ENCODE measurements around the gene OR6C3.
"Not testable (repeated sequence)": the region's sequence is repeated elsewhere in the genome, so short reads cannot be mapped to it uniquely, and the experiment has no call there.

The OR6C3 gene

GRCh38 chr12:55330446-55330845 is at the start of gene OR6C3:
TSS of gene OR6C3 (plus strand) at chr12:55330746. CDS start at chr12:55331701, 955 bp downstream.
- peaks cover 5% of the 10 kb centered on the region for H3K4me1 ChIP-seq (ENCODE audit: insufficient read depth, low read length)
- no peaks in the 10 kb centered on the region for H3K36me3 ChIP-seq (ENCODE audit: insufficient read depth, low read length)
- H2AFZ ChIP-seq (ENCODE audit: low read depth, low read length) = no peak within 1 kb of the TSS
- no peaks in the 10 kb centered on the region for H3K27me3 ChIP-seq (ENCODE audit: insufficient read depth, low read length)
- no peaks in the 10 kb centered on the region for H3K9me3 ChIP-seq (ENCODE audit: low read length)
- no peak within 1 kb of the TSS for H3K4me3 ChIP-seq (ENCODE audit: low read length)

DNA sequence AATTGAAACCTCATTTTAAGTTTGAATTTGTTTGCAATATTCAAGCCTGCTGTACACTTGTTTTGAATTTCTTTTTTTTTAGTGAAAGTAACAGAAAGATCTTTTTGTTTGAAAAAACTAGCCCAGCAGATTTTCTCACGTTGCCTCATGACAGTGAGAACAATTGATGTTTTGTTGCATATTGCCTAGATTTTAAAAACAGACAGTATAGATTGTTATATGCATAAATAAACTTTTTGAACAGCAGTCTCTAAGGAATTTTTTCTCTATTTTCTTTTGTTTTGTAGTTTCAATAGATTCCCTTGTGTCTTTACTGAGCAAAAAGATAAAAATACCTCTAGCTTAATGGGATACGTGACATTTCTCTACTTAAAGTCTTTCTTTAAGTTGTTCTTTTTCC is 49.6 kb upstream of the OR6C3 start:
- Histone ChIP-seq H2AFZ (ENCODE audit: low read depth, low read length) (no peak overlapping the region), H3K36me3 (ENCODE audit: insufficient read depth, low read length) (no peaks in the 10 kb centered on the region), H3K4me1 (ENCODE audit: insufficient read depth, low read length) (peaks cover 2% of the 10 kb centered on the region), H3K4me3 (ENCODE audit: low read length) (no peak overlapping the region), H3K27me3 (ENCODE audit: insufficient read depth, low read length) (no peaks in the 10 kb centered on the region), H3K9me3 (ENCODE audit: low read length) (no peaks in the 10 kb centered on the region)

DNA sequence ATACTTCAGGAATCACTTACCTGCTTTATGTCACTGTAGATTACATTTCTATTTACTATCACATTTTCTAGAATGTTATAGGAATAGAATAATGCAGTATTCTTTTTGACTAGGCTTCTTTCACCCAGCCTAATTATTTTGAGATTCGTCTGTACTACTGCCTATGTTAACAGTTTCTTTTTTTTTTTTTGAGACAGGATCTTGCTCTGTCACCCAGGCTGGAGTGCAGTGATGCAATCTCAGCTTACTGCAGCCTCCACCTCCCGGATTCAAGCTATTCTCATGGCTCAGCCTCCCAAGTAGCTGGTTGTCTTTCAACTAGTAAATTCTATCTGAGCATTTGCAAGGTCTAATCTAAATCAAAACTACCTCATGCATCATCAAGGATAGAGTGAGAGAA is 40.5 kb upstream of the OR6C3 start:
- no peaks in the 10 kb centered on the region for H3K9me3 ChIP-seq (ENCODE audit: low read length)
- no peak overlapping the region for H3K4me3 ChIP-seq (ENCODE audit: low read length)
- H3K27me3 ChIP-seq (ENCODE audit: insufficient read depth, low read length) = no peaks in the 10 kb centered on the region
- no peaks in the 10 kb centered on the region for H3K36me3 ChIP-seq (ENCODE audit: insufficient read depth, low read length)
- no peaks in the 10 kb centered on the region for H3K4me1 ChIP-seq (ENCODE audit: insufficient read depth, low read length)
- no peak overlapping the region for H2AFZ ChIP-seq (ENCODE audit: low read depth, low read length)

DNA sequence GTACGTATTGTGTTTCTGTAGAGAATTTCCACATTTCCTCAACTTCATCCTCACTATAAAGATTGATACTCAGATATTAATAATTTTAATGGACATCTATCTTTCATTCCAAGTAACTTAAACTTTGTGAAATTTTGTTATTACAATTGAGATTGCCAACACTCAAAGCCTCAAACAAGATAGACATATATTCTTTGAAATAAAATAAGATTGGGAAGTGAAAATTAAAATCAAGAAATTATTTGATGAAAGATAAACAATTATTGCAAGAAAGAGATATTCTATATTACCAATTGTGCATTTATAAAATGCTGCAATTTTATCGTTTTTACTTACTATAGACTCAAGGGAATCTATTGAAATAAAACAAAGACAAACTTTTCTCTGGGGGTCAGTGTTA is 34.1 kb upstream of the OR6C3 start, which contains the start of gene OR6C6:
OR6C6 (minus strand) TSS at position 101 of the 400 bp plus-strand sequence. CDS start 1,337 bp downstream, outside the sequence.
- Histone ChIP-seq H3K9me3 (ENCODE audit: low read length) (no peaks in the 10 kb centered on the region), H3K4me3 (ENCODE audit: low read length) (no peak within 1 kb of the TSS), H2AFZ (ENCODE audit: low read depth, low read length) (no peak within 1 kb of the TSS), H3K36me3 (ENCODE audit: insufficient read depth, low read length) (no peaks in the 10 kb centered on the region), H3K27me3 (ENCODE audit: insufficient read depth, low read length) (no peaks in the 10 kb centered on the region), H3K4me1 (ENCODE audit: insufficient read depth, low read length) (no peaks in the 10 kb centered on the region)

DNA sequence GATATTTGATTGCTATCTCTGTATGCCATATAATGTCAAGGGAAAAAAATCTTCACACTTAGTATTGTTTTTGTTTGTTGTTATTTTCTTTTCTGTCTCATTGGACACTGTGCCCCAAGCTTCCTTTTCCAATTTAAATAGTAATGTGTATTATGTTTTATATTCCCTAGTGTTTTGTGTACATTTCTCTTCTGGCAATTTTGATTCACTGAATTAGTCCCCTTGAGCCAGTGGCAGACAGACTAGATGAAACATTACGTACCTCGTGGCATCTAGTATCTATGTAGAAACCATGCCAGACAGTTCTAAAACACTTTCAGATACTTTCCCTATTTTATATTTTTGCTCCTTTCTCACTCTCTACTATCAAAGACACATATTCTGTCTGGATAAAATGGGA is 16.5 kb upstream of the OR6C3 start, which contains the start of gene OR6C1:
OR6C1 (plus strand) TSS at position 301 of the 400 bp plus-strand sequence. CDS start 6,257 bp downstream, outside the sequence.
- Histone ChIP-seq H3K9me3 (ENCODE audit: low read length) (no peaks in the 10 kb centered on the region), H3K27me3 (ENCODE audit: insufficient read depth, low read length) (no peaks in the 10 kb centered on the region), H3K4me1 (ENCODE audit: insufficient read depth, low read length) (no peaks in the 10 kb centered on the region), H2AFZ (ENCODE audit: low read depth, low read length) (no peak within 1 kb of the TSS), H3K36me3 (ENCODE audit: insufficient read depth, low read length) (no peaks in the 10 kb centered on the region), H3K4me3 (ENCODE audit: low read length) (no peak within 1 kb of the TSS)

DNA sequence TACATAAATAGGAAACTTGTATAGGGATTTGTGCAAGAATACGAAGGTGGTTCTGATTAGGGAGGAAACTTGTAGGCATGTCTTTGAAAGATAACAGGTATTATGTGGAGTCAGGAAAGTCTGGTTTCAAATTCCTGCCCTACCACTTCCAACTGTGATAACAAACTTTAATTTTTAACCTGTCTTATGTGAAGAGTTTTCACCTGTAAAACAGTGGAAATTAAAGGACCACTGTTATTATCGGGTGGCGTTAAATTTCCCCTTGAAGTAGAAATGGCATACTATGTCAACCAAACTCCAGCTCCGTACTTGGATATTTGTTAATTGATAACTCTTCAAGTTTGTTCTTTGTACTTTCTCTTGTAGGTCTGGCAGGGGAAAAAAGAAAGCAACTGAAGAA is 10.3 kb upstream of the OR6C3 start:
- H3K4me1 ChIP-seq (ENCODE audit: insufficient read depth, low read length) = no peaks in the 10 kb centered on the region
- H3K27me3 ChIP-seq (ENCODE audit: insufficient read depth, low read length) = no peaks in the 10 kb centered on the region
- H3K4me3 ChIP-seq (ENCODE audit: low read length) = no peak overlapping the region
- H3K36me3 ChIP-seq (ENCODE audit: insufficient read depth, low read length) = no peaks in the 10 kb centered on the region
- H2AFZ ChIP-seq (ENCODE audit: low read depth, low read length) = no peak overlapping the region
- H3K9me3 ChIP-seq (ENCODE audit: low read length) = no peaks in the 10 kb centered on the region

DNA sequence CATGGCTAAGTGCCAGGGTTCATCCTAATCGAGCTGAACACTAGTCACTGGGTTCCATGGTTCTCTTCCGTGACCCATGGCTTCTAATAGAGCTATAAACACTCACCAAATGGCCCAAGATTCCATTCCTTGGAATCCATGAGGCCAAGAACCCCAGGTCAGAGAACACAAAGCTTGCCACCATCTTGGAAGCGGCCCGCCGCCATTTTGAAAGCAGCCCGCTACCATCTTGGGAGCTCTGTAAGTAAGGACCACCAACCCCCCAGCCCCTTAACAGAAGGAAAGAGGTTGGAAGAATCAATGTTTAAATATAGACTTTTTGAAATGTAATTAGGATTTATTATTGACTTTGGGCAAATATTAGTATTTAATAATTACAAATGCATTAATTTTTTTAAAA is 4.7 kb upstream of the OR6C3 start:
- H3K27me3 ChIP-seq (ENCODE audit: insufficient read depth, low read length); H3K36me3 ChIP-seq (ENCODE audit: insufficient read depth, low read length); H3K4me3 ChIP-seq (ENCODE audit: low read length); H3K4me1 ChIP-seq (ENCODE audit: insufficient read depth, low read length); H3K9me3 ChIP-seq (ENCODE audit: low read length); H2AFZ ChIP-seq (ENCODE audit: low read depth, low read length): not testable (repeated sequence)

DNA sequence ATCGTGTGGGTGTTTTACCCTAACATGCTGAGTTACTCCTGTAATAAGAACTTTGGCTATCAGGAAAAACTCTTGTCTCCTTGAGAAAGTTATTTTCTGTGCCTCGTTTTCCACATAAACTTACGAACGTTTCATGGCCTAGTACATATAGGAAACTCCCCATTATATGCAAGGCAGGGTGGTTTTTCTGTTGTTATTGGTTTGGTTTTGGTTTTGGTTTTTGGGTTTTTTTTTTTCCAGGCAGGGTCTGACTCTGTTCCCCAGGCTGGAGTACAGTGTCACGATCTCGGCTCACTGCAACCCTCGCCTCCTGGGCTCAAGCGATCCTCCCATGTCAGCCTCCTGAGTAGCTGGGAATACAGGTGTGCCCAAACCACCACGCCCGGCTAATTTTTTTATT is 5.5 kb downstream of the OR6C3 start:
- Histone ChIP-seq H3K4me1 (ENCODE audit: insufficient read depth, low read length) (peaks cover 5% of the 10 kb centered on the region), H3K36me3 (ENCODE audit: insufficient read depth, low read length) (no peaks in the 10 kb centered on the region), H3K9me3 (ENCODE audit: low read length) (no peaks in the 10 kb centered on the region), H3K4me3 (ENCODE audit: low read length) (no peak overlapping the region), H3K27me3 (ENCODE audit: insufficient read depth, low read length) (no peaks in the 10 kb centered on the region), H2AFZ (ENCODE audit: low read depth, low read length) (no peak overlapping the region)

DNA sequence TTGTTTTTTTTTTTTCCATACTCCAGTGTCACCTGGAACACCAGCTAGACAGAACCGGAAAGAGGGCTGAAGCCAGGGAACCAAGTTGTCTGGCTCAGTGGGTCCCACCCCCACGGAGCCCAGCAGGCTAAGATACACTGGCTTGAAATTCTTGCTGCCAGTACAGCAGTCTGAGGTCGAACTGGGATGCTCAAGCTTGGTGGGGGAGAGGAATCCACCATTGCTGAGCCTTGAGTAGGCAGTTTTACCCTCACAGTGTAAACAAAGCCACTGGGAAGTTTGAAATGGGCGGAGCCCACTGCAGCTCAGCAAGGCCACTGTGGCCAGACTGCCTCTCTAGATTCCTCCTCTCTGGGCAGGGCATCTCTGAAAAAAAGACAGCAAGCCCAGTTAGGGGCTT is 24.8 kb downstream of the OR6C3 start:
- not testable (repeated sequence) for H3K4me3 ChIP-seq (ENCODE audit: low read length); H3K4me1 ChIP-seq (ENCODE audit: insufficient read depth, low read length); H3K27me3 ChIP-seq (ENCODE audit: insufficient read depth, low read length); H3K9me3 ChIP-seq (ENCODE audit: low read length); H2AFZ ChIP-seq (ENCODE audit: low read depth, low read length); H3K36me3 ChIP-seq (ENCODE audit: insufficient read depth, low read length)

- Histone ChIP-seq H3K4me3 (ENCODE audit: low read length) (no peak within 1 kb of the TSS), H3K27me3 (ENCODE audit: insufficient read depth, low read length) (no peaks in the 10 kb centered on the region), H3K36me3 (ENCODE audit: insufficient read depth, low read length) (no peaks in the 10 kb centered on the region), H2AFZ (ENCODE audit: low read depth, low read length) (no peak within 1 kb of the TSS), H3K9me3 (ENCODE audit: low read length) (no peaks in the 10 kb centered on the region), H3K4me1 (ENCODE audit: insufficient read depth, low read length) (no peaks in the 10 kb centered on the region)
Measured at GRCh38 chr12:55362675-55363074, 32.1 kb downstream of the OR6C3 start, which contains the start of gene OR6C75. TSS of gene OR6C75 (plus strand) at chr12:55362975. CDS start at chr12:55365111, 2,136 bp downstream.

- Histone ChIP-seq H3K36me3 (ENCODE audit: insufficient read depth, low read length) (no peaks in the 10 kb centered on the region), H3K4me3 (ENCODE audit: low read length) (no peak overlapping the region), H3K27me3 (ENCODE audit: insufficient read depth, low read length) (no peaks in the 10 kb centered on the region), H3K9me3 (ENCODE audit: low read length) (no peaks in the 10 kb centered on the region), H2AFZ (ENCODE audit: low read depth, low read length) (no peak overlapping the region), H3K4me1 (ENCODE audit: insufficient read depth, low read length) (no peaks in the 10 kb centered on the region)
Measured at GRCh38 chr12:55365086-55365485, 34.5 kb downstream of the OR6C3 start.

DNA sequence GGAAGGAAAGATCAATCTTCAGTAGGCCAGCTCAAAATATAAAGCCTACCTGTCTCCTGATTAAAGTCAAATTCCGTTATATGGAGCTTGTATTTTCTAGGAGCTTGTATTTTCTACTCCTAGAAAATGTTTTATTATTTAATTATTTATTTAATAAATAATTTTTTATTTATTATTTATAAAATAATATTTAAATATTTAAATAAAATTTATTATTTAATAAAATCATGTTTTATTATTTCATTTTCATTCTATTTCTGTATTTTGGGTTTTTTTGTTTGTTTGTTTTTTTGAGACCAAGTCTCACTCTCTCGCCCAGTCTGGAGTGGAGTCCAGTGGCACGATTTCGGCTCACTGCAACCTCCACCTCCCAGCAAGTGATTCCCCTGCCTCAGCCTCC is 42.0 kb downstream of the OR6C3 start:
- H3K27me3 ChIP-seq (ENCODE audit: insufficient read depth, low read length) = no peaks in the 10 kb centered on the region
- no peak overlapping the region for H2AFZ ChIP-seq (ENCODE audit: low read depth, low read length)
- no peak overlapping the region for H3K4me3 ChIP-seq (ENCODE audit: low read length)
- H3K4me1 ChIP-seq (ENCODE audit: insufficient read depth, low read length) = no peaks in the 10 kb centered on the region
- H3K36me3 ChIP-seq (ENCODE audit: insufficient read depth, low read length) = no peaks in the 10 kb centered on the region
- H3K9me3 ChIP-seq (ENCODE audit: low read length) = no peaks in the 10 kb centered on the region
